ENCODE measurements around the gene TMLHE. TPM values are rescaled to one million over a fixed set of nuclear protein-coding genes. Genes with fewer than 3 reads are reported as not detected.
"Not testable (repeated sequence)": the region's sequence is repeated elsewhere in the genome, so short reads cannot be mapped to it uniquely, and the experiment has no call there.

The TMLHE gene
- polyA plus RNA-seq, 3 donors, result 14.3 to 28.3 (median 28.2) TPM

- H3K36me3 ChIP-seq (replicated peaks in 1 of 2; ENCODE audit: control insufficient read depth in 1 of 2, insufficient read depth in 2 of 2, low read length in 2 of 2); H3K27me3 ChIP-seq (ENCODE audit: control insufficient read depth in 2 of 2, insufficient read depth in 2 of 2, low read length in 2 of 2); H3K27ac ChIP-seq (ENCODE audit: low read depth in 1 of 2, low read length in 2 of 2); H4K20me1 ChIP-seq (ENCODE audit: insufficient read depth, low read length); intact Hi-C loops (cut with micrococcal nuclease); H2AFZ ChIP-seq (ENCODE audit: insufficient read depth, low read depth, low read length, poor library complexity, severe bottlenecking); H3K36me3 Mint-ChIP-seq; H3K4me3 Mint-ChIP-seq; H3K27ac Mint-ChIP-seq; H3K4me1 ChIP-seq (ENCODE audit: control insufficient read depth in 1 of 2, insufficient read depth in 2 of 2, low read length in 2 of 2); H3K9ac ChIP-seq (ENCODE audit: insufficient read depth, low read length, poor library complexity, severe bottlenecking); H3K79me2 ChIP-seq (ENCODE audit: insufficient read depth, low read length); H3K27me3 Mint-ChIP-seq (ENCODE audit: low read depth in 3 of 3); DNase-seq; H3K9me3 ChIP-seq (replicated peaks in 1 of 2; ENCODE audit: control insufficient read depth in 1 of 2, insufficient read depth in 1 of 2, low read length in 2 of 2); H3K9me3 Mint-ChIP-seq; H3K4me2 ChIP-seq (replicated peaks; ENCODE audit: extremely low read depth, low read length, poor library complexity, severe bottlenecking); H3K4me1 Mint-ChIP-seq; H3K4me3 ChIP-seq (replicated peaks in 1 of 3; ENCODE audit: low read depth in 2 of 3, low read length in 3 of 3): not testable (repeated sequence)
- no CpG with 5 or more reads among the region's 7 CpGs for WGBS (ENCODE audit: insufficient coverage)
These were observed 135.6 kb downstream of the TMLHE start for GRCh38 chrX:155477136-155477535.

GRCh38 chrX:155466269-155466938, 146.3 kb downstream of the TMLHE start:
- H3K4me2 ChIP-seq (replicated peaks; ENCODE audit: extremely low read depth, low read length, poor library complexity, severe bottlenecking); H3K27me3 Mint-ChIP-seq (ENCODE audit: low read depth in 3 of 3); H3K36me3 Mint-ChIP-seq; H3K27ac Mint-ChIP-seq; H3K27ac ChIP-seq (ENCODE audit: low read depth in 1 of 2, low read length in 2 of 2); H3K9ac ChIP-seq (ENCODE audit: insufficient read depth, low read length, poor library complexity, severe bottlenecking); H3K9me3 ChIP-seq (replicated peaks in 1 of 2; ENCODE audit: control insufficient read depth in 1 of 2, insufficient read depth in 1 of 2, low read length in 2 of 2); H3K79me2 ChIP-seq (ENCODE audit: insufficient read depth, low read length); H3K27me3 ChIP-seq (ENCODE audit: control insufficient read depth in 2 of 2, insufficient read depth in 2 of 2, low read length in 2 of 2); DNase-seq; H2AFZ ChIP-seq (ENCODE audit: insufficient read depth, low read depth, low read length, poor library complexity, severe bottlenecking); H3K36me3 ChIP-seq (replicated peaks in 1 of 2; ENCODE audit: control insufficient read depth in 1 of 2, insufficient read depth in 2 of 2, low read length in 2 of 2); H4K20me1 ChIP-seq (ENCODE audit: insufficient read depth, low read length); intact Hi-C loops (cut with micrococcal nuclease); H3K4me1 Mint-ChIP-seq; H3K9me3 Mint-ChIP-seq; H3K4me3 ChIP-seq (replicated peaks in 1 of 3; ENCODE audit: low read depth in 2 of 3, low read length in 3 of 3); H3K4me3 Mint-ChIP-seq; H3K4me1 ChIP-seq (ENCODE audit: control insufficient read depth in 1 of 2, insufficient read depth in 2 of 2, low read length in 2 of 2): not testable (repeated sequence)
- no CpG with 5 or more reads among the region's 9 CpGs for WGBS (ENCODE audit: insufficient coverage)

GRCh38 chrX:155460501-155460900, 152.3 kb downstream of the TMLHE start:
- H3K4me1 Mint-ChIP-seq; H3K9me3 ChIP-seq (replicated peaks in 1 of 2; ENCODE audit: control insufficient read depth in 1 of 2, insufficient read depth in 1 of 2, low read length in 2 of 2); H3K27me3 Mint-ChIP-seq (ENCODE audit: low read depth in 3 of 3); H3K27ac Mint-ChIP-seq; intact Hi-C loops (cut with micrococcal nuclease); H2AFZ ChIP-seq (ENCODE audit: insufficient read depth, low read depth, low read length, poor library complexity, severe bottlenecking); H3K36me3 Mint-ChIP-seq; H3K4me2 ChIP-seq (replicated peaks; ENCODE audit: extremely low read depth, low read length, poor library complexity, severe bottlenecking); H3K9ac ChIP-seq (ENCODE audit: insufficient read depth, low read length, poor library complexity, severe bottlenecking); H3K27ac ChIP-seq (ENCODE audit: low read depth in 1 of 2, low read length in 2 of 2); H3K27me3 ChIP-seq (ENCODE audit: control insufficient read depth in 2 of 2, insufficient read depth in 2 of 2, low read length in 2 of 2); H3K4me1 ChIP-seq (ENCODE audit: control insufficient read depth in 1 of 2, insufficient read depth in 2 of 2, low read length in 2 of 2); H3K4me3 ChIP-seq (replicated peaks in 1 of 3; ENCODE audit: low read depth in 2 of 3, low read length in 3 of 3); H4K20me1 ChIP-seq (ENCODE audit: insufficient read depth, low read length); H3K9me3 Mint-ChIP-seq; H3K36me3 ChIP-seq (replicated peaks in 1 of 2; ENCODE audit: control insufficient read depth in 1 of 2, insufficient read depth in 2 of 2, low read length in 2 of 2); H3K4me3 Mint-ChIP-seq; DNase-seq; H3K79me2 ChIP-seq (ENCODE audit: insufficient read depth, low read length): not testable (repeated sequence)
- WGBS (ENCODE audit: insufficient coverage), result no CpG with 5 or more reads among the region's 8 CpGs

- H3K4me2 ChIP-seq (replicated peaks; ENCODE audit: extremely low read depth, low read length, poor library complexity, severe bottlenecking); DNase-seq; H3K36me3 Mint-ChIP-seq; H3K27me3 ChIP-seq (ENCODE audit: control insufficient read depth in 2 of 2, insufficient read depth in 2 of 2, low read length in 2 of 2); H3K4me1 Mint-ChIP-seq; H3K4me3 Mint-ChIP-seq; H3K9ac ChIP-seq (ENCODE audit: insufficient read depth, low read length, poor library complexity, severe bottlenecking); H4K20me1 ChIP-seq (ENCODE audit: insufficient read depth, low read length); H3K4me1 ChIP-seq (ENCODE audit: control insufficient read depth in 1 of 2, insufficient read depth in 2 of 2, low read length in 2 of 2); H2AFZ ChIP-seq (ENCODE audit: insufficient read depth, low read depth, low read length, poor library complexity, severe bottlenecking); H3K9me3 ChIP-seq (replicated peaks in 1 of 2; ENCODE audit: control insufficient read depth in 1 of 2, insufficient read depth in 1 of 2, low read length in 2 of 2); H3K27ac Mint-ChIP-seq; H3K27ac ChIP-seq (ENCODE audit: low read depth in 1 of 2, low read length in 2 of 2); H3K79me2 ChIP-seq (ENCODE audit: insufficient read depth, low read length); intact Hi-C loops (cut with micrococcal nuclease); H3K36me3 ChIP-seq (replicated peaks in 1 of 2; ENCODE audit: control insufficient read depth in 1 of 2, insufficient read depth in 2 of 2, low read length in 2 of 2); H3K4me3 ChIP-seq (replicated peaks in 1 of 3; ENCODE audit: low read depth in 2 of 3, low read length in 3 of 3); H3K9me3 Mint-ChIP-seq; H3K27me3 Mint-ChIP-seq (ENCODE audit: low read depth in 3 of 3): not testable (repeated sequence)
- no CpG with 5 or more reads among the region's 51 CpGs for WGBS (ENCODE audit: insufficient coverage)
These were observed 154.3 kb downstream of the TMLHE start, which contains the start of gene F8A3 for GRCh38 chrX:155458471-155458870. TSS of gene F8A3 (minus strand) at chrX:155458620. CDS start at chrX:155458600, 20 bp downstream.

Measured in CD14-positive monocyte (primary cell).